Naive thymus-derived CD4-positive, alpha-beta T cell (primary cell): ENCODE results near the gene ZNF326. TPM values are rescaled to one million over a fixed set of nuclear protein-coding genes. Genes with fewer than 3 reads are reported as not detected.
"Not testable (repeated sequence)": the region's sequence is repeated elsewhere in the genome, so short reads cannot be mapped to it uniquely, and the experiment has no call there.

Experiments
- ATAC-seq: fragments of 150-1000 bp; cut with Tn5 transposase; 2 replicates; pipeline ENCODE4 v1.10.0; 2021; ENCODE audit warnings: mild to moderate bottlenecking, moderate library complexity
- CTCF ChIA-PET: fragments of 350-600 bp; sonication (Branson Sonifier 250); formaldehyde crosslinking; loops from one replicate; lab custom pipeline; 2021; ENCODE audit warnings: antibody characterized with exemption; lab: Charles Lee
- POLR2A ChIA-PET: fragments of 350-600 bp; sonication (Branson Sonifier 250); formaldehyde crosslinking; loops from one replicate; lab custom pipeline; 2021; ENCODE audit warnings: antibody characterized with exemption, inconsistent platforms; lab: Charles Lee
- DNase-seq, 9 donors: peaks; one replicate each; pipeline versions ENCODE4 v3.0.0 to v3.0.0-alpha.2; 2020 to 2022; ENCODE audit warnings: mixed read lengths in 1 of 9
- H3K27ac ChIP-seq: one replicate; pipeline ENCODE4 v1.7.0; 2013; ENCODE audit warnings: mild to moderate bottlenecking, low read depth, low read length, moderate library complexity
- H3K27me3 ChIP-seq, 2 donors: one replicate each; pipeline ENCODE4 v1.7.0; 2013; ENCODE audit warnings: low read length in 2 of 2, mild to moderate bottlenecking in 2 of 2, moderate library complexity in 2 of 2; ENCODE audit not compliant: control insufficient read depth in 2 of 2, insufficient read depth in 2 of 2
- H3K36me3 ChIP-seq, 3 experiments: 1 replicate in 2 of 3; 2 replicates in 1 of 3; pipeline ENCODE4 v1.7.0; 2013; ENCODE audit warnings: low read length in 3 of 3, mild to moderate bottlenecking in 3 of 3, moderate library complexity in 1 of 3; ENCODE audit not compliant: insufficient read depth in 3 of 3, control insufficient read depth in 2 of 3
- H3K4me1 ChIP-seq, 2 donors: one replicate each; pipeline ENCODE4 v1.7.0; 2013; ENCODE audit warnings: low read length in 2 of 2, mild to moderate bottlenecking in 2 of 2, moderate library complexity in 1 of 2; ENCODE audit not compliant: control insufficient read depth in 2 of 2, insufficient read depth in 2 of 2
- H3K4me3 ChIP-seq: 2 replicates; pipeline ENCODE4 v1.7.0; 2013; ENCODE audit warnings: mild to moderate bottlenecking, low read length
- H3K9me3 ChIP-seq, 3 experiments: 1 replicate in 2 of 3; 2 replicates in 1 of 3; pipeline ENCODE4 v1.7.0; 2013; ENCODE audit warnings: low read length in 3 of 3; ENCODE audit not compliant: control insufficient read depth in 2 of 3
- H3K27ac Mint-ChIP-seq, 9 donors: one replicate each; pipeline ENCODE4 v1.8.0; 2020 to 2022; ENCODE audit warnings: mixed read lengths in 9 of 9, mild to moderate bottlenecking in 8 of 9, moderate library complexity in 5 of 9, inconsistent platforms in 2 of 9
- H3K27me3 Mint-ChIP-seq, 5 donors: one replicate each; pipeline ENCODE4 v1.8.0; 2021 to 2022; ENCODE audit warnings: mixed read lengths in 5 of 5, mild to moderate bottlenecking in 1 of 5
- H3K36me3 Mint-ChIP-seq, 5 donors: one replicate each; pipeline ENCODE4 v1.8.0; 2020 to 2022; ENCODE audit warnings: mixed read lengths in 5 of 5, mild to moderate bottlenecking in 3 of 5, inconsistent platforms in 1 of 5
- H3K4me1 Mint-ChIP-seq, 7 donors: one replicate each; pipeline ENCODE4 v1.8.0; 2020 to 2022; ENCODE audit warnings: mixed read lengths in 7 of 7, mild to moderate bottlenecking in 3 of 7, inconsistent platforms in 1 of 7
- H3K4me3 Mint-ChIP-seq, 10 donors: one replicate each; pipeline ENCODE4 v1.8.0; 2020 to 2022; ENCODE audit warnings: mild to moderate bottlenecking in 10 of 10, mixed read lengths in 10 of 10, moderate library complexity in 6 of 10, inconsistent platforms in 2 of 10
- H3K9me3 Mint-ChIP-seq, 11 donors: one replicate each; pipeline ENCODE4 v1.8.0; 2020 to 2022; ENCODE audit warnings: mixed read lengths in 11 of 11, mild to moderate bottlenecking in 4 of 11, inconsistent platforms in 1 of 11, moderate library complexity in 1 of 11
- intact Hi-C, 2 donors: fragments of 100-400 bp; cut with micrococcal nuclease; formaldehyde crosslinking; loops; one replicate each; pipeline ENCODE4 v1.15.1; 2023
- polyA plus RNA-seq, 2 donors: library from polyadenylated mRNA; unstranded; fragments of 300-500 nt; fragmentation: Illumina TruSeq; gene quantifications; one replicate each; pipeline ENCODE4 v1.2.3, GENCODE V29; 2021
- total RNA-seq, 6 experiments: library from RNA in 5 of 6; stranded (reverse) in 5 of 6; gene quantifications; 1 replicate in 5 of 6; 2 replicates in 1 of 6; pipeline ENCODE4 v1.2.3 and lab custom pipeline; 2021 to 2026

Gene ZNF326
- total and polyA plus RNA-seq, 7 experiments from 2014 or later = 3.6 to 52.5 (median 19.5) TPM

DNA sequence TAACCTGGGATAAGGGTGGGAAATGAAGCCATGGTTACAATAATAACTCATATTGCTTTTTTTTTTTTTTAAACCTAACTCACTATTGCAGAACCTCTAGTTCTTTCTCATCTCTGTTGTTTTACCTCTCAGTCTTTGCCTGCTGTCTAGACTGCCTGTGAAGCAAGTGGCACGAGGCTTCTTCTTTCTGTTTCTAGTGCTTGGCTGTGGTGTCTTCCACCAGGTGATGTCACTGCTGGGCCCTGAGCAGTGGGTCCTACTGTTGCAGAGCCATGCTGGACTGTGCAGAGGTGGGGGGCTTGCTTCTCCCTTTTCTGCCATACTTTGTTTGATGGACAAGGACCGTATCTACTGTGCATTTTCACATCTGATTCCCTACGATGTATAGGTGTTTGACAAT lies 51.7 kb downstream of the ZNF326 start:
- Histone ChIP-seq H3K36me3 (no peaks in the 10 kb centered on the region), H3K4me1 (no peaks in the 10 kb centered on the region), H3K27me3 (no peaks in the 10 kb centered on the region), H3K4me3 (no peak overlapping the region), H3K27ac (no peak overlapping the region), H3K9me3 (no peaks in the 10 kb centered on the region)
- ATAC-seq = no peak
- Mint-ChIP-seq H3K36me3 (no peaks in the 10 kb centered on the region), H3K4me1 (no peaks in the 10 kb centered on the region), H3K27me3 (peaks cover 0 to 32% (median 9%) of the 10 kb centered on the region in 5 donors), H3K9me3 (no peaks in the 10 kb centered on the region), H3K4me3 (no peak overlapping the region), H3K27ac (no peak overlapping the region)
- ChIA-PET POLR2A (no interaction called here), CTCF (no interaction called here)
- no peak for DNase-seq
- intact Hi-C loops = no loop called here

GRCh38 chr1:90048043-90048442 lies 53.1 kb downstream of the ZNF326 start:
- Histone ChIP-seq H3K9me3 (no peaks in the 10 kb centered on the region), H3K4me3 (no peak overlapping the region), H3K27me3 (no peaks in the 10 kb centered on the region), H3K36me3 (no peaks in the 10 kb centered on the region), H3K4me1 (no peaks in the 10 kb centered on the region), H3K27ac (no peak overlapping the region)
- H3K9me3 Mint-ChIP-seq = no peaks in the 10 kb centered on the region
- CTCF ChIA-PET = no interaction called here
- no peaks in the 10 kb centered on the region for H3K4me1 Mint-ChIP-seq
- no peak overlapping the region for H3K4me3 Mint-ChIP-seq
- H3K27me3 Mint-ChIP-seq = peaks cover 0 to 37% (median 12%) of the 10 kb centered on the region in 5 donors
- H3K27ac Mint-ChIP-seq = no peak overlapping the region
- ATAC-seq = no peak
- no peak for DNase-seq
- intact Hi-C loops = no loop called here
- POLR2A ChIA-PET = no interaction called here
- H3K36me3 Mint-ChIP-seq = no peaks in the 10 kb centered on the region

DNA sequence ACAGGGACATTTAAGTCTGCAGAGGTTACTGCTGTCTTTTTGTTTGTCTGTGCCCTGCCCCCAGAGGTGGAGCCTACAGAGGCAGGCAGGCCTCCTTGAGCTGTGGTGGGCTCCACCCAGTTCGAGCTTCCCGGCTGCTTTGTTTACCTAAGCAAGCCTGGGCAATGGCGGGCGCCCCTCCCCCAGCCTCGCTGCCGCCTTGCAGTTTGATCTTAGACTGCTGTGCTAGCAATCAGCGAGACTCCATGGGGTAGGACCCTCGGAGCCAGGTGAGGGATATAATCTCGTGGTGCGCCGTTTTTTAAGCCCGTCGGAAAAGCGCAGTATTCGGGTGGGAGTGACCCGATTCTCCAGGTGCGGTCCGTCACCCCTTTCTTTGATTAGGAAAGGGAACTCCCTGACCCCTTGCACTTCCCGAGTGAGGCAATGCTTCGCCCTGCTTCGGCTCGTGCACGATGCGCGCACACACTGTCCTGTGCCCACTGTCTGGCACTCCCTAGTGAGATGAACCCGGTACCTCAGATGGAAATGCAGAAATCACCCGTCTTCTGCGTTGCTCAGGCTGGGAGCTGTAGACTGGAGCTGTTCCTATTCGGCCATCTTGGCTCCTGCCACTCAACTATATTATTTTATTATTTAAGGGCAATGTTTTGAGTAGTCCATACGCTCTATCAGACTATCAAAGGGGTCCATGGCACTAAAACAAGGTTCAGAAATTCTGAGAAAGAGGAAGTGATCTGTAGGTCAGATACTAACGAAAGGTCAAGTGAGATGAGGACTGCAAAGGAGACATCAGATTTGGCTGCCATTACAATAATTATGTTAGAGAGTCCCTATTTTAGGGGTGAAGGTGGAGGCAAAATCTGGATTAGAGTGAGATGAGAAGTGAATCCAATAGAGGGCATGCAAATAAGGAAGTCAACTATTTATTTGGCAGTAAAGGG lies 68.1 kb downstream of the ZNF326 start:
- H3K4me1 ChIP-seq, H3K27me3 ChIP-seq, POLR2A ChIA-PET, H3K4me3 ChIP-seq, H3K4me3 Mint-ChIP-seq, intact Hi-C loops, H3K36me3 ChIP-seq, DNase-seq, H3K4me1 Mint-ChIP-seq, H3K36me3 Mint-ChIP-seq, H3K9me3 ChIP-seq, ATAC-seq, H3K27ac ChIP-seq, CTCF ChIA-PET, H3K27ac Mint-ChIP-seq: not testable (repeated sequence)
- peaks cover 2 to 16% (median 8%) of the 10 kb centered on the region in 11 donors for H3K9me3 Mint-ChIP-seq
- peaks cover 5 to 36% (median 24%) of the 10 kb centered on the region in 5 donors for H3K27me3 Mint-ChIP-seq

GRCh38 chr1:90064109-90064508 lies 69.2 kb downstream of the ZNF326 start:
- POLR2A ChIA-PET, CTCF ChIA-PET, H3K27me3 ChIP-seq: not testable (repeated sequence)

DNA sequence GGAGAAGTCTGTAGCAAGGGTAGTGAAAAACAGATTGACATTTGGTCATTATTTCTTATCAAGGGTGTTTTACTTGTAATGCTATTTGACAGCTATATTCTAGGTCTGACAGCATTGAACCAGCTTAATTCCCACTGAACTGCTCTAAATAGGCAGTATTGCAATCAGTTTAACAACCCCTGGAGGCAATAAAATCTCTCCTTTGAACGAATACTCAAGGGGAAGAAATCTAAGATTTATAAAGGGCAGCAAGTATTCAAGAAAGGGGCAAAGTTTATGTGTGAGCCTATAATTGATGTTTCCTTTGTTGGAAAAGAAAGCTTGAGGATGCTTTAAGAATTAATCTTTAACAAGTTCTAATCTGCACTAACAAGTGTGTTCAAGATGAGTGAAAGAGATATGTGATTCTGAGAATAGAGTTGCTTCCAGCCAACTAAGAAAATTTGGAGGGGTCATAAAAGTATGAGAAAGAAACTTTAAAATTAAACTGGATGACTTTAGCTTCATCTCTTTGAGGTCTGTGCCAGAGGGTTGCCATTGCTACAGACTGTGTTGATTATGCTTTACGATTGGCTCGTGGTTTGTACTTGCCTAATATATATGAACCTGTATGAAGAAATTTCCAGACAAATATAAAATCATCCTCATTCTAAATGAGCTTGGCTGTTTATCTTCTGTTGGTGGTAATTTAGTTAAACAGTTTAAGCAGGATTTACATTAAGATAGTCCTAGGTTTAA lies 72.5 kb downstream of the ZNF326 start:
- H3K9me3 ChIP-seq = no peaks in the 10 kb centered on the region
- ChIA-PET CTCF (interaction anchor here (0.6 kb wide), 1 partner anchor 12 kb away, joined by 3 read pairs; no protein-coding TSS in a partner anchor), POLR2A (no interaction called here)
- peaks cover 0 to 12% (median 7%) of the 10 kb centered on the region in 11 donors for H3K9me3 Mint-ChIP-seq
- intact Hi-C loops = no loop called here
- H3K4me3 Mint-ChIP-seq = no peak overlapping the region
- H3K27me3 ChIP-seq = peaks cover 0 to 4% of the 10 kb centered on the region in 2 donors
- DNase-seq (no peak), ATAC-seq (no peak)
- H3K36me3 Mint-ChIP-seq = peaks cover 0 to 8% (median 5%) of the 10 kb centered on the region in 5 donors
- H3K4me3 ChIP-seq = no peak overlapping the region
- no peaks in the 10 kb centered on the region for H3K36me3 ChIP-seq
- H3K4me1 ChIP-seq = no peaks in the 10 kb centered on the region
- no peak overlapping the region for H3K27ac ChIP-seq
- H3K4me1 Mint-ChIP-seq = no peaks in the 10 kb centered on the region
- no peak overlapping the region for H3K27ac Mint-ChIP-seq
- H3K27me3 Mint-ChIP-seq = peaks cover 8 to 55% (median 44%) of the 10 kb centered on the region in 5 donors

More at GRCh38 chr1:90064109-90064508, 69.2 kb downstream of the ZNF326 start:
- H3K27me3 Mint-ChIP-seq = peaks cover 5 to 36% (median 25%) of the 10 kb centered on the region in 5 donors
- DNase-seq, H3K4me3 ChIP-seq, H3K4me3 Mint-ChIP-seq, H3K4me1 Mint-ChIP-seq, H3K27ac Mint-ChIP-seq, H3K36me3 ChIP-seq, ATAC-seq, H3K27ac ChIP-seq, intact Hi-C loops, H3K4me1 ChIP-seq, H3K36me3 Mint-ChIP-seq, H3K9me3 ChIP-seq: not testable (repeated sequence)
- peaks cover 2 to 13% (median 7%) of the 10 kb centered on the region in 11 donors for H3K9me3 Mint-ChIP-seq

- H3K36me3 Mint-ChIP-seq = peaks cover 0 to 4% (median 3%) of the 10 kb centered on the region in 5 donors
- DNase-seq (no peak), ATAC-seq (no peak)
- intact Hi-C loops = no loop called here
- CTCF ChIA-PET = interaction anchor here (0.6 kb wide), 2 partner anchors 22 to 1527 kb away, joined by 3 read pairs; no protein-coding TSS in a partner anchor
- H3K4me1 Mint-ChIP-seq = no peaks in the 10 kb centered on the region
- peaks cover 10 to 54% (median 44%) of the 10 kb centered on the region in 5 donors for H3K27me3 Mint-ChIP-seq
- POLR2A ChIA-PET = no interaction called here
- no peak overlapping the region for H3K4me3 Mint-ChIP-seq
- peaks cover 0 to 5% (median 3%) of the 10 kb centered on the region in 11 donors for H3K9me3 Mint-ChIP-seq
- Histone ChIP-seq H3K27me3 (peaks cover 0 to 4% of the 10 kb centered on the region in 2 donors), H3K27ac (no peak overlapping the region), H3K4me1 (no peaks in the 10 kb centered on the region), H3K9me3 (no peaks in the 10 kb centered on the region), H3K4me3 (no peak overlapping the region), H3K36me3 (no peaks in the 10 kb centered on the region)
- no peak overlapping the region for H3K27ac Mint-ChIP-seq
These were observed 73.8 kb downstream of the ZNF326 start for GRCh38 chr1:90068611-90069280.
